Thoracic aorta (tissue), 2 donors: ENCODE data around the gene MARK3. TPM values are rescaled to one million over a fixed set of nuclear protein-coding genes. Genes with fewer than 3 reads are reported as not detected.

Experiments
- ATAC-seq: fragments of 150-250 bp; one replicate; pipeline ENCODE4 v1.8.0; 2017; ENCODE audit warnings: low read depth; ENCODE audit not compliant: insufficient number of reproducible peaks, low FRiP score
- DNase-seq: peaks from one replicate; pipeline ENCODE4 v3.0.0-alpha.2; 2020; ENCODE audit warnings: low spot score
- H3K27ac ChIP-seq, 2 donors: fragments of 200-600 bp; sonication (generic); 1 replicate in 1 of 2; 2 replicates in 1 of 2; pipeline ENCODE4 v1.5.1; 2016; ENCODE audit warnings: mild to moderate bottlenecking in 2 of 2, moderate library complexity in 2 of 2
- H3K27me3 ChIP-seq: fragments of 200-600 bp; sonication (generic); replicated peaks from 2 replicates; pipeline ENCODE4 v1.6.0; 2016; ENCODE audit warnings: mild to moderate bottlenecking; ENCODE audit not compliant: insufficient read depth
- H3K36me3 ChIP-seq: fragments of 200-600 bp; sonication (generic); one replicate; pipeline ENCODE4 v1.5.1; 2016
- H3K4me1 ChIP-seq, 2 donors: fragments of 200-600 bp; sonication (generic); 1 replicate in 1 of 2; 2 replicates in 1 of 2; pipeline versions ENCODE4 v1.5.1 to v1.6.0; 2016; ENCODE audit warnings: low read depth in 2 of 2, mild to moderate bottlenecking in 1 of 2; ENCODE audit not compliant: control insufficient read depth in 1 of 2
- H3K4me3 ChIP-seq: fragments of 200-600 bp; sonication (generic); 2 replicates; pipeline ENCODE4 v1.5.1; 2016; ENCODE audit warnings: mild to moderate bottlenecking
- H3K9me3 ChIP-seq: fragments of 200-600 bp; sonication (generic); 2 replicates; pipeline ENCODE4 v1.5.1; 2016
- total RNA-seq, 2 donors: library from RNA; depleted of rRNA; stranded (reverse); fragments of >200 nt; gene quantifications; one replicate each; pipeline versions ENCODE4 v1.1.0 to v1.2.3, GENCODE V29; 2016
- TF ChIP-seq, protein P1 (sequence below): fragments of 200-600 bp; sonication (generic); IDR thresholded peaks from one replicate; pipeline ENCODE4 v1.5.1; 2019; ENCODE audit warnings: antibody characterized with exemption

The MARK3 gene
- total RNA-seq, 2 donors from 2014 or later = 77.6 to 133 TPM

DNA sequence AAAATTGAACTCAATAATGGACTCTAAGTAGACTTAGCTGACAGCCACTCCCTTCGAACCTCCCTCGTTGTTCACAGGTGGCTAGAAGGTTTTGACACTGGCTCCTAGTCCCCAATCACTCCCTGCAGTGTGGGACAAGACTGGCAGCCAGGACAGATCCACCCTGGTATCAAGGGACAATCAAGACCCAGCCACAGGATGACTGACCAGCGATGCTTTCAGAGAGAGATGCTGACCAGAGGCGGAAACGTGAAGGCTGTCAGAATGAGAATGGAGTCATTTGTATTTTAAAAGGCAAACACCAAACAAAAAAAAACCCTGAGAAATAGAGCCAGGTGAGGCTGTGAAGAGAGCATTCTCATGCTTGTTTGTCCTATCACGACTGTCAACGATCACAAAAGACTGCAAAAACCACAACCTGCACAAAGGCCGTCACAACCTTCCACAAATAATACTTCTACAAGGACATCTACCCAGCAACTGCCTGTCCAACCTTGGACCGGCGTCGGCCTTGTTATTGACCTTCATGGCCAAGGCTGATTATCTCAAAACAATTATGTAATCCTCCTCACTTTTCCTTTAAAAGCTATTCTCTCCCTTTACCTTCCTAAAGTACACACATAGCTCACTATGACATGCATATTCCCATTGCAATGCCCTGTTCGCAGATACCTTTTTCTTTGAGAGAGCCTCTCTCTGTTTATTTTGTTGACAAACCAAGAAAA, 38.0 kb upstream of the MARK3 start:
- Histone ChIP-seq H3K4me3 (no peak overlapping the region), H3K27me3 (no peaks in the 10 kb centered on the region), H3K4me1 (no peaks in the 10 kb centered on the region), H3K36me3 (peaks cover 6% of the 10 kb centered on the region), H3K27ac (no peak overlapping the region), H3K9me3 (no peaks in the 10 kb centered on the region)
- no peak for DNase-seq
- no peak for ATAC-seq
- TF ChIP-seq, protein P1, sequence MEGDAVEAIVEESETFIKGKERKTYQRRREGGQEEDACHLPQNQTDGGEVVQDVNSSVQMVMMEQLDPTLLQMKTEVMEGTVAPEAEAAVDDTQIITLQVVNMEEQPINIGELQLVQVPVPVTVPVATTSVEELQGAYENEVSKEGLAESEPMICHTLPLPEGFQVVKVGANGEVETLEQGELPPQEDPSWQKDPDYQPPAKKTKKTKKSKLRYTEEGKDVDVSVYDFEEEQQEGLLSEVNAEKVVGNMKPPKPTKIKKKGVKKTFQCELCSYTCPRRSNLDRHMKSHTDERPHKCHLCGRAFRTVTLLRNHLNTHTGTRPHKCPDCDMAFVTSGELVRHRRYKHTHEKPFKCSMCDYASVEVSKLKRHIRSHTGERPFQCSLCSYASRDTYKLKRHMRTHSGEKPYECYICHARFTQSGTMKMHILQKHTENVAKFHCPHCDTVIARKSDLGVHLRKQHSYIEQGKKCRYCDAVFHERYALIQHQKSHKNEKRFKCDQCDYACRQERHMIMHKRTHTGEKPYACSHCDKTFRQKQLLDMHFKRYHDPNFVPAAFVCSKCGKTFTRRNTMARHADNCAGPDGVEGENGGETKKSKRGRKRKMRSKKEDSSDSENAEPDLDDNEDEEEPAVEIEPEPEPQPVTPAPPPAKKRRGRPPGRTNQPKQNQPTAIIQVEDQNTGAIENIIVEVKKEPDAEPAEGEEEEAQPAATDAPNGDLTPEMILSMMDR = no peak

DNA sequence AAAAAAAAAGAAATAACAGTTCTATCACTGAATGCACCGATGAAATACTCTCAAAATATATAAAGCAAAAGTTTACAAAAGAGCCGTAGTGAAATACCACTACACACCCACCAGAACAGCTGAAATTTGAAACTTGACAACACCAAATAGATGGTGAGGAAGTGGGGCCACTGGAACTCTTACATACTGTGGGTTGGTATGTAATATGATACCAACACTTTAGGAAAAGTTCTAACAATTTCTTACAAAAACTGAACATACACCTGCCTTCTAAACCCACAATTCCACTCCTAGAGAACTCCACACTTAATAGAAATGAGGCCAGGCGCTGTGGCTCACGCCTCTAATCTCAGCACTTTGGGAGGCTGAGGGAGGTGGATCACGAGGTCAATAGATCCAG, 37.1 kb upstream of the MARK3 start:
- TF ChIP-seq, protein P1 = no peak
- H3K4me1 ChIP-seq = no peaks in the 10 kb centered on the region
- no peaks in the 10 kb centered on the region for H3K36me3 ChIP-seq
- no peaks in the 10 kb centered on the region for H3K9me3 ChIP-seq
- no peak for DNase-seq
- no peaks in the 10 kb centered on the region for H3K27me3 ChIP-seq
- H3K4me3 ChIP-seq = no peak overlapping the region
- H3K27ac ChIP-seq = no peak overlapping the region
- ATAC-seq = no peak

DNA sequence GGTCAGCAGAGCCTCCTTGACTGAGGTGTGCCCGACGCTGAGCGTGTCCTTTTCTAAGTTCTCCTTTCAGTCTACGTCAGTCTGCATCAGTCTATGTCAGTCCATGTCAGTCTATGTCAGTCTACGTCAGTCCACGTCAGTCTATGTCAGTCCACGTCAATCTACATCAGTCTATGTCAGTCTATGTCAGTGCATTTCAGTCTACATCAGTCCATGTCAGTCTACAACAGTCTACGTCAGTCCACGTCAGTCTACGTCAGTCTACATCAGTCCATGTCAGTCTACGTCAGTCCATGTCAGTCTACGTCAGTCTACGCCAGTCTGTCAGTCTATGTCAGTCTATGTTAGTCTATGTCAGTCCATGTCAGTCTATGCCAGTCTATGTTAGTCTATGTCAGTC, 35.2 kb upstream of the MARK3 start:
- Histone ChIP-seq H3K27me3 (no peaks in the 10 kb centered on the region), H3K4me3 (no peak overlapping the region), H3K9me3 (no peaks in the 10 kb centered on the region), H3K27ac (no peak overlapping the region), H3K4me1 (no peaks in the 10 kb centered on the region), H3K36me3 (no peaks in the 10 kb centered on the region)
- ATAC-seq (no peak), DNase-seq (no peak)
- TF ChIP-seq, protein P1 = no peak

DNA sequence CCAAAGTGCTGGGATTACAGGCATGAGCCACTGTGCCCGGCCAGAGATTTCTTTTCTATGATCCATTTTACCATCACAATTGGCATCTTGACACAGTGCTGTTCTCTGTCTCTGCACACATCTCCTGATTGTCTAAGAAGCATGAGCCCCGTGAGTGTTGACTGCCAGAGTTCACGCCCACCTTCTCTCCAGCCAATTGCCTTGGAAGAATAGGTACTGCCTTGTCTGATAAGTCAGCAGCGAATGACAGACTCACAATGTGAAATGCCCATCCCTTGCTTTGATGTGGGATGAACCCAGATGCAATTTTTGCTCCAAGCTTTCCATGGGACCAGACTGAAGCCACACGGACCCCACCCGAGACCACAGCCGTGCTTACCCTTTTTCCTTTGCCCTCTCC, 31.9 kb upstream of the MARK3 start:
- Histone ChIP-seq H3K9me3 (no peaks in the 10 kb centered on the region), H3K4me1 (no peaks in the 10 kb centered on the region), H3K27me3 (no peaks in the 10 kb centered on the region), H3K27ac (no peak overlapping the region), H3K36me3 (no peaks in the 10 kb centered on the region), H3K4me3 (no peak overlapping the region)
- ATAC-seq (no peak), DNase-seq (no peak)
- TF ChIP-seq, protein P1 = no peak

DNA sequence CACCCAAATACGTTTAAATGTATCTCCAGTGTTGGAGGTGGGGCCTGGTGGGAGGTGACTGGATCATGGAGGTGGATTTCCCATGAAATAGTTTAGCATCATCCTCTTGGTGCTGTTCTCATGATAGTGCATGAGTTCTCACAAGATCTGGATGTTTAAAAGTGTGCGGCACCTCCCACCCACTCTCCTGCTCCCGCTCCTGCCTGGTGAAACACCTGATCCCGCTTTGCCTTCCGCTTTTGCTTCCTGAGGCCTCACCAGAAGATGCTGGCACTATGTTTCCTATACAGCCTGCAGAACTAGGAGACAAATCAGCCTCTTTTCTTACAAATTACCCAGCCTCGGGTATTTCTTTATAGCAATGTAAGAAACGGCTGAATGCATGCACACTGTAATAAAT, 31.1 kb upstream of the MARK3 start:
- Histone ChIP-seq H3K27me3 (no peaks in the 10 kb centered on the region), H3K9me3 (no peaks in the 10 kb centered on the region), H3K4me3 (no peak overlapping the region), H3K36me3 (no peaks in the 10 kb centered on the region), H3K27ac (no peak overlapping the region), H3K4me1 (no peaks in the 10 kb centered on the region)
- TF ChIP-seq, protein P1 = no peak
- no peak for ATAC-seq
- no peak for DNase-seq
